KOPT-K1 (cell line): ENCODE measurements around the gene ADAM30.

Source experiments
- H3K27ac ChIP-seq: fragments of 200-600 bp; sonication (generic); 2 replicates; pipeline ENCODE4 v1.5.1; 2016; ENCODE audit warnings: antibody characterized with exemption, mild to moderate bottlenecking, low read depth, low read length; ENCODE audit not compliant: poor library complexity, severe bottlenecking
- H3K36me3 ChIP-seq: fragments of 200-600 bp; sonication (generic); 2 replicates; pipeline ENCODE4 v1.5.1; 2017; ENCODE audit warnings: antibody characterized with exemption, mild to moderate bottlenecking, low read length, moderate library complexity; ENCODE audit not compliant: insufficient read depth
- H3K9me3 ChIP-seq: fragments of 200-600 bp; sonication (generic); 2 replicates; pipeline ENCODE4 v1.5.1; 2017; ENCODE audit warnings: antibody characterized with exemption, low read length, mild to moderate bottlenecking; ENCODE audit not compliant: insufficient read depth, poor library complexity, severe bottlenecking

The ADAM30 gene

GRCh38 chr1:119896303-119896702 lies at the start of gene ADAM30:
TSS of gene ADAM30 (minus strand) at chr1:119896515. CDS start at chr1:119896336, 179 bp downstream.
- H3K27ac ChIP-seq, result no peak within 1 kb of the TSS
- H3K36me3 ChIP-seq, result no peaks in the 10 kb centered on the region
- H3K9me3 ChIP-seq, result no peaks in the 10 kb centered on the region

- no peaks in the 10 kb centered on the region for H3K9me3 ChIP-seq
- peaks cover 28% of the 10 kb centered on the region for H3K36me3 ChIP-seq
- H3K27ac ChIP-seq, result no peak overlapping the region
Observed at GRCh38 chr1:119943216-119943615, 46.9 kb upstream of the ADAM30 start.

GRCh38 chr1:119941392-119941791 lies 45.1 kb upstream of the ADAM30 start:
- peaks cover 37% of the 10 kb centered on the region for H3K36me3 ChIP-seq
- no peak overlapping the region for H3K27ac ChIP-seq
- no peaks in the 10 kb centered on the region for H3K9me3 ChIP-seq

GRCh38 chr1:119940697-119941096 lies 44.4 kb upstream of the ADAM30 start:
- Histone ChIP-seq H3K9me3 (no peaks in the 10 kb centered on the region), H3K36me3 (peaks cover 44% of the 10 kb centered on the region), H3K27ac (peak overlapping the region; percentile 8)

- Histone ChIP-seq H3K27ac (no peak overlapping the region), H3K36me3 (peaks cover 72% of the 10 kb centered on the region), H3K9me3 (no peaks in the 10 kb centered on the region)
Observed at GRCh38 chr1:119937198-119937597, 40.9 kb upstream of the ADAM30 start.

- H3K9me3 ChIP-seq, result no peaks in the 10 kb centered on the region
- no peak overlapping the region for H3K27ac ChIP-seq
- peaks cover 72% of the 10 kb centered on the region for H3K36me3 ChIP-seq
Observed at GRCh38 chr1:119935915-119936314, 39.6 kb upstream of the ADAM30 start.

GRCh38 chr1:119935373-119935772 lies 39.1 kb upstream of the ADAM30 start:
- Histone ChIP-seq H3K27ac (no peak overlapping the region), H3K9me3 (no peaks in the 10 kb centered on the region), H3K36me3 (peaks cover 69% of the 10 kb centered on the region)

- peaks cover 62% of the 10 kb centered on the region for H3K36me3 ChIP-seq
- no peak overlapping the region for H3K27ac ChIP-seq
- H3K9me3 ChIP-seq, result no peaks in the 10 kb centered on the region
Observed at GRCh38 chr1:119933397-119933796, 37.1 kb upstream of the ADAM30 start.

GRCh38 chr1:119929643-119930315 lies 33.5 kb upstream of the ADAM30 start:
- peaks cover 64% of the 10 kb centered on the region for H3K36me3 ChIP-seq
- H3K27ac ChIP-seq, result no peak overlapping the region
- no peaks in the 10 kb centered on the region for H3K9me3 ChIP-seq

GRCh38 chr1:119926553-119926952 lies 30.2 kb upstream of the ADAM30 start:
- H3K36me3 ChIP-seq, result peaks cover 68% of the 10 kb centered on the region
- H3K9me3 ChIP-seq, result no peaks in the 10 kb centered on the region
- H3K27ac ChIP-seq, result no peak overlapping the region

GRCh38 chr1:119924948-119925898 lies 28.9 kb upstream of the ADAM30 start:
- Histone ChIP-seq H3K9me3 (no peaks in the 10 kb centered on the region), H3K27ac (no peak overlapping the region), H3K36me3 (peaks cover 81% of the 10 kb centered on the region)

GRCh38 chr1:119920104-119920968 lies 24.0 kb upstream of the ADAM30 start:
- Histone ChIP-seq H3K27ac (no peak overlapping the region), H3K36me3 (peaks cover 90% of the 10 kb centered on the region), H3K9me3 (no peaks in the 10 kb centered on the region)

GRCh38 chr1:119919241-119919640 lies 22.9 kb upstream of the ADAM30 start:
- Histone ChIP-seq H3K27ac (no peak overlapping the region), H3K9me3 (no peaks in the 10 kb centered on the region), H3K36me3 (peaks cover 94% of the 10 kb centered on the region)

GRCh38 chr1:119918301-119918700 lies 22.0 kb upstream of the ADAM30 start:
- H3K27ac ChIP-seq, result no peak overlapping the region
- peaks cover 94% of the 10 kb centered on the region for H3K36me3 ChIP-seq
- no peaks in the 10 kb centered on the region for H3K9me3 ChIP-seq
